Gastroesophageal sphincter (tissue), 4 donors: Measurements from ENCODE around the gene CLCNKB. TPM values are rescaled to one million over a fixed set of nuclear protein-coding genes. Genes with fewer than 3 reads are reported as not detected.

Source experiments
- total RNA-seq, 4 donors: library from RNA; depleted of rRNA; stranded (reverse); fragments of >200 nt; gene quantifications; one replicate each; pipeline ENCODE4 v1.1.0, GENCODE V29; 2016

CLCNKB gene
- total RNA-seq, 4 donors from 2014 or later, result 0.20 to 1.9 (median 0.82) TPM

Other genes starting within 250 kb of the CLCNKB start
- gene UQCRHL, start 236.1 kb upstream of the CLCNKB start, total RNA-seq, result 1 to 10 TPM in 2 of 4 donors, under 1 TPM in 2; 0.40 to 1.4 (median 0.85) TPM
- 10 to 100 TPM; 40.3 to 79.4 (median 50.7) TPM for gene SPEN, start 196.1 kb upstream of the CLCNKB start, total RNA-seq
- gene ZBTB17, start 67.7 kb upstream of the CLCNKB start, total RNA-seq, result 10 to 100 TPM; 24.0 to 65.7 (median 29.0) TPM
- not detected for gene SRARP, start 39.5 kb upstream of the CLCNKB start, total RNA-seq
- 100 to 1,000 TPM; 143 to 505 (median 229) TPM for gene HSPB7, start 25.7 kb upstream of the CLCNKB start, total RNA-seq
- 1 to 10 TPM in 1 of 4 donors, under 1 TPM in 2, not detected in 1; 0.08 to 3.0 (median 0.20) TPM for gene CLCNKA, start 21.7 kb upstream of the CLCNKB start, total RNA-seq
- gene FAM131C, start 29.9 kb downstream of the CLCNKB start, total RNA-seq, result not detected
- 10 to 100 TPM in 2 of 4 donors, 1 to 10 TPM in 2; 8.9 to 16.1 (median 12.4) TPM for gene EPHA2, start 112.3 kb downstream of the CLCNKB start, total RNA-seq
- 1 to 10 TPM; 2.8 to 3.6 (median 3.4) TPM for gene ARHGEF19, start 168.9 kb downstream of the CLCNKB start, total RNA-seq
- 10 to 100 TPM in 2 of 4 donors, 1 to 10 TPM in 2; 6.6 to 45.8 (median 11.0) TPM for gene CPLANE2, start 193.4 kb downstream of the CLCNKB start, total RNA-seq